Endothelial cell of umbilical vein (primary cell): ENCODE results near the gene PTCH1. TPM values are rescaled to one million over a fixed set of nuclear protein-coding genes. Genes with fewer than 3 reads are reported as not detected.

Source experiments
- BruUV-seq: library from RNA; stranded (reverse); fragments of 400-500 nt; replicated peaks from 2 replicates; lab custom pipeline; 2021; lab: Mats Ljungman, UMichigan
- CTCF ChIA-PET: fragments of 300-600, 350-600 bp; sonication (Branson Sonifier 250); formaldehyde crosslinking; loops from one replicate; lab custom pipeline; 2021; ENCODE audit warnings: antibody characterized with exemption, inconsistent platforms; lab: Charles Lee
- POLR2A ChIA-PET: fragments of 300-600, 350-600 bp; sonication (Branson Sonifier 250); formaldehyde crosslinking; loops from one replicate; lab custom pipeline; 2021; ENCODE audit warnings: antibody characterized with exemption, inconsistent platforms; lab: Charles Lee
- DNase-seq: peaks from one replicate; pipeline ENCODE4 v3.0.0-alpha.2; 2011; ENCODE audit warnings: low read depth, low spot score
- FAIRE-seq: peaks from 2 replicates; lab custom pipeline; 2011; peaks lifted over from hg19 to GRCh38; lab: Jason Lieb, UNC
- H2AFZ ChIP-seq: 2 replicates; pipeline ENCODE4 v1.6.0; 2012; ENCODE audit warnings: low read depth, low read length, control low read depth, inconsistent platforms
- H3K27ac ChIP-seq: 2 replicates; pipeline ENCODE4 v1.5.1; 2011; ENCODE audit warnings: low read depth, mild to moderate bottlenecking, control low read depth, low read length, moderate library complexity; ENCODE audit not compliant: insufficient read depth
- H3K27me3 ChIP-seq, 2 experiments: 2 replicates each; pipeline versions ENCODE4 v1.6.0 to v1.6.1; 2011; ENCODE audit warnings: low read length in 2 of 2, mixed read lengths in 1 of 2; ENCODE audit not compliant: control insufficient read depth in 2 of 2, insufficient read depth in 2 of 2
- H3K36me3 ChIP-seq, 2 experiments: 2 replicates in 1 of 2; 3 replicates in 1 of 2; pipeline ENCODE4 v1.5.1; 2011; ENCODE audit warnings: low read length in 2 of 2, mild to moderate bottlenecking in 1 of 2, moderate library complexity in 1 of 2; ENCODE audit not compliant: control insufficient read depth in 2 of 2, insufficient read depth in 2 of 2; ENCODE audit errors: extremely low read depth in 1 of 2
- H3K4me1 ChIP-seq: 3 replicates; pipeline ENCODE4 v1.5.1; 2011; ENCODE audit warnings: mild to moderate bottlenecking, low read length; ENCODE audit not compliant: control insufficient read depth, insufficient read depth; ENCODE audit errors: extremely low read depth
- H3K4me2 ChIP-seq: 2 replicates; pipeline ENCODE4 v1.6.1; 2011; ENCODE audit warnings: low read length, control low read depth, mixed read lengths; ENCODE audit not compliant: insufficient read depth
- H3K4me3 ChIP-seq, 3 experiments: fragments of 200-600 bp in 1 of 3; sonication (generic), shearing (Covaris generic) in 1 of 3; replicated peaks in 1 of 3; 2 replicates each; pipeline ENCODE4 v1.5.1; 2011 to 2016; ENCODE audit warnings: control low read depth in 3 of 3, low read length in 3 of 3, mild to moderate bottlenecking in 2 of 3, inconsistent platforms in 1 of 3, low read depth in 1 of 3, moderate library complexity in 1 of 3; ENCODE audit not compliant: insufficient read depth in 1 of 3
- H3K79me2 ChIP-seq: 2 replicates; pipeline ENCODE4 v1.6.0; 2012; ENCODE audit warnings: low read length, inconsistent platforms; ENCODE audit not compliant: control insufficient read depth, insufficient read depth
- H3K9ac ChIP-seq: replicated peaks from 2 replicates; pipeline ENCODE3; 2011; ENCODE audit warnings: low read length, control low read depth; ENCODE audit not compliant: insufficient read depth; ENCODE audit errors: extremely low read depth
- H3K9me1 ChIP-seq: replicated peaks from 3 replicates; pipeline ENCODE4 v1.6.0; 2011; ENCODE audit warnings: mild to moderate bottlenecking, low read length; ENCODE audit not compliant: control insufficient read depth, insufficient read depth; ENCODE audit errors: extremely low read depth
- H3K9me3 ChIP-seq: replicated peaks from 2 replicates; pipeline ENCODE4 v1.5.1; 2012; ENCODE audit warnings: low read length, inconsistent platforms; ENCODE audit not compliant: control insufficient read depth, insufficient read depth
- H4K20me1 ChIP-seq: replicated peaks from 2 replicates; pipeline ENCODE3; 2011; ENCODE audit warnings: mild to moderate bottlenecking, low read length; ENCODE audit not compliant: control insufficient read depth, insufficient read depth; ENCODE audit errors: extremely low read depth
- EZH2 ChIP-seq: IDR thresholded peaks from 2 replicates; pipeline ENCODE4 v1.6.1; 2012; ENCODE audit warnings: borderline replicate concordance, low read depth, mild to moderate bottlenecking, moderate library complexity, low read length, inconsistent platforms; ENCODE audit not compliant: severe bottlenecking
- FOS ChIP-seq: IDR thresholded peaks from 2 replicates; pipeline ENCODE4 v1.6.1; 2011; ENCODE audit warnings: mild to moderate bottlenecking, low read length, moderate library complexity, borderline replicate concordance; ENCODE audit not compliant: insufficient read depth
- GATA2 ChIP-seq: IDR thresholded peaks from 2 replicates; pipeline ENCODE4 v1.7.0; 2011; ENCODE audit warnings: low read depth, mild to moderate bottlenecking, moderate library complexity, mixed read lengths, low read length; ENCODE audit not compliant: insufficient read length, insufficient read depth
- JUN ChIP-seq: IDR thresholded peaks from 2 replicates; pipeline ENCODE4 v1.6.1; 2011; ENCODE audit warnings: borderline replicate concordance, low read depth; ENCODE audit not compliant: insufficient read length, insufficient read depth
- MYC ChIP-seq: IDR thresholded peaks from one replicate; pipeline ENCODE4 v1.6.1; 2011; ENCODE audit warnings: mild to moderate bottlenecking, low read depth, low read length
- POLR2A ChIP-seq: IDR thresholded peaks from 2 replicates; pipeline ENCODE4 v1.6.1; 2012; ENCODE audit warnings: low read depth, mild to moderate bottlenecking, control low read depth, low read length
- POLR2AphosphoS5 ChIP-seq: IDR thresholded peaks from 2 replicates; pipeline ENCODE4 v1.6.1; 2012; ENCODE audit warnings: low read depth, mild to moderate bottlenecking, control low read depth, low read length, moderate library complexity; ENCODE audit not compliant: insufficient read depth
- dilution Hi-C: fragments of 300-500 bp; cut with MboI; formaldehyde crosslinking; loops from one replicate; pipeline ENCODE4 v1.15.0; 2019; ENCODE audit warnings: low sequenced_read_pairs; ENCODE audit not compliant: extremely low pct_ligation_motif_present
- intact Hi-C: fragments of 100-400 bp; cut with micrococcal nuclease; formaldehyde crosslinking; loops from one replicate; pipeline ENCODE4 v1.10.0; 2022
- polyA plus RNA-seq, 4 experiments: library from polyadenylated mRNA; depleted of rRNA in 3 of 4; stranded (reverse) in 3 of 4; unstranded in 1 of 4; fragments of >200 nt; gene quantifications; 2 replicates each; pipeline versions ENCODE4 v1.2.1 to v1.2.3, GENCODE V29; 2011 to 2012; ENCODE audit warnings: missing spikeins in 1 of 4
- total RNA-seq: library from RNA; stranded (reverse); gene quantifications from 2 replicates; pipeline ENCODE4 v1.2.3, GENCODE V29; 2021
- TF ChIP-seq, protein P1 (sequence below): IDR thresholded peaks from 2 replicates; pipeline ENCODE4 v1.6.1; 2011; ENCODE audit not compliant: insufficient read depth, insufficient read length
- TF ChIP-seq, protein P2 (sequence below), 2 donors: IDR thresholded peaks; 1 replicate in 1 of 2; 2 replicates in 1 of 2; pipeline ENCODE4 v1.5.1; 2011; ENCODE audit warnings: low read length in 2 of 2, mild to moderate bottlenecking in 2 of 2, moderate library complexity in 2 of 2, control low read depth in 1 of 2, inconsistent platforms in 1 of 2, low read depth in 1 of 2; ENCODE audit not compliant: insufficient read depth in 1 of 2; ENCODE audit errors: extremely low read depth in 1 of 2

The PTCH1 gene
- total and polyA plus RNA-seq, 2 donors (not counting 3 experiments of a cell fraction or from before 2014, with no cell fraction given), result 3.9 to 12.1 TPM

DNA sequence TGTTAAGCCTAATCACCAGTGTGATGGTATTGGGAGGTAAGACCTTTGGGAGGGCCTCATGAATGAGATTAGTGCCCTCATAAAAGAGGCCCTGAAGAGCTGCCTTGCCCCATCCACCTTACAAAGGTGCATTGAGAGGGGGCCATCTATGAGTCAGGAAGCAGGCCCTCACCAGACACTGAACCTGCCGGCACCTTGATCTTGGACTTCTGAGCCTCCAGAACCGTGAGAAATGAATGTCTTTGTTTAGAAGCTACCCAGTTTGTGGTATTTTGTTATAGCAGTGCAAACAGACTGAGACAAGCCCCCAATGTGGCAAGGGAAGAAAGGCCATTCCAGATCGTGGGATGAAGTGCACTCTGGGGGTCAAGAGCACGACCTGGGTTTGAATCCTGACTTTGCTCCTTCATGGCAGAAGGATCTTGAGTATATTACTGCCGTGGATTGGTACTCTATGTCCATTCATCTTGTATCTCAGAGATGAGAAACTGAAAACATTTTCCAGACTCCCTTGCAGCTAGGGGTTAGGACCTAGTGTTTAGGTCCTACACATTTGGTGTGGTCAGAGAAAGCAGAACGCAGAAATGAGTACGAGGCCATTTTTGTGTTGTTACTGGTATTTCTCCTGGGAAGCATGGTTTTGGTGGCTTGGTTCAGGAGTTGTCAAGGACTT, 86.7 kb downstream of the PTCH1 start:
- H3K36me3 ChIP-seq, result no peaks in the 10 kb centered on the region
- H2AFZ ChIP-seq, result no peak overlapping the region
- no peak overlapping the region for H3K4me3 ChIP-seq
- dilution Hi-C loops (no loop called here), intact Hi-C loops (no loop called here)
- CTCF ChIA-PET, result no interaction called here
- POLR2A ChIA-PET, result no interaction called here
- H3K27ac ChIP-seq, result no peak overlapping the region
- FAIRE-seq (no peak), DNase-seq (no peak)
- no peak overlapping the region for H3K4me2 ChIP-seq
- H3K9me3 ChIP-seq, result no peaks in the 10 kb centered on the region
- H3K9ac ChIP-seq, result no peak overlapping the region
- H3K27me3 ChIP-seq, result no peaks in the 10 kb centered on the region
- TF ChIP-seq POLR2A (no peak), JUN (no peak)
- TF ChIP-seq, protein P1, sequence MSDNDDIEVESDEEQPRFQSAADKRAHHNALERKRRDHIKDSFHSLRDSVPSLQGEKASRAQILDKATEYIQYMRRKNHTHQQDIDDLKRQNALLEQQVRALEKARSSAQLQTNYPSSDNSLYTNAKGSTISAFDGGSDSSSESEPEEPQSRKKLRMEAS, result no peak
- H3K9me1 ChIP-seq, result no peaks in the 10 kb centered on the region
- H4K20me1 ChIP-seq, result no peaks in the 10 kb centered on the region
- BruUV-seq, result no TSS peak
- no peaks in the 10 kb centered on the region for H3K79me2 ChIP-seq
- H3K4me1 ChIP-seq, result peaks cover 9% of the 10 kb centered on the region

DNA sequence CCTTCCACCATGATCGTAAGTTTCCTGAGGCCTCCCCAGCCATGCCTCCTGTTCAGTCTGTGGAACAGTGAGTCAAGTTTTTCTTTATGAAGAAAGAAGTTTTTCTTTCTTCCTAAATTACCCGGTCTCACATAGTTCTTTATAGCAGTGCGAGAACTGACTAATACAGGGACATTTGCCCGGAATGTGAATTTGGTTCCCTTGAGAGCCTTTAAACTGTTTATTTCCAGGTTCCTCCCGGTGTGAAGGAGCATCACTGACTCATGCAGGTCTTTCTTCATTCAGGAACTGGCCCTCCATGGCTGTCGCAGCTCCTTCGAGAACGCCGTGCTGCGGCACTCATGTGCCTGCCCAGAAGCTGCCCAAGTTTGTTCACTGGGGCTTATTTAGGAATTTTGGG, 87.7 kb downstream of the PTCH1 start:
- POLR2A ChIA-PET, result no interaction called here

More for the DNA sequence above, 87.7 kb downstream of the PTCH1 start:
- Histone ChIP-seq H3K36me3 (no peaks in the 10 kb centered on the region), H3K9me1 (no peaks in the 10 kb centered on the region), H3K27ac (no peak overlapping the region), H3K4me3 (no peak overlapping the region), H3K4me1 (peaks cover 9% of the 10 kb centered on the region), H3K27me3 (no peaks in the 10 kb centered on the region), H2AFZ (no peak overlapping the region), H4K20me1 (no peaks in the 10 kb centered on the region), H3K9me3 (no peaks in the 10 kb centered on the region), H3K9ac (no peak overlapping the region), H3K4me2 (no peak overlapping the region), H3K79me2 (no peaks in the 10 kb centered on the region)
- DNase-seq (no peak), FAIRE-seq (no peak)
- no TSS peak for BruUV-seq
- dilution Hi-C loops (no loop called here), intact Hi-C loops (no loop called here)
- CTCF ChIA-PET, result no interaction called here
- TF ChIP-seq GATA2, result no peak
- no peak for TF ChIP-seq JUN
- TF ChIP-seq, protein P2, sequence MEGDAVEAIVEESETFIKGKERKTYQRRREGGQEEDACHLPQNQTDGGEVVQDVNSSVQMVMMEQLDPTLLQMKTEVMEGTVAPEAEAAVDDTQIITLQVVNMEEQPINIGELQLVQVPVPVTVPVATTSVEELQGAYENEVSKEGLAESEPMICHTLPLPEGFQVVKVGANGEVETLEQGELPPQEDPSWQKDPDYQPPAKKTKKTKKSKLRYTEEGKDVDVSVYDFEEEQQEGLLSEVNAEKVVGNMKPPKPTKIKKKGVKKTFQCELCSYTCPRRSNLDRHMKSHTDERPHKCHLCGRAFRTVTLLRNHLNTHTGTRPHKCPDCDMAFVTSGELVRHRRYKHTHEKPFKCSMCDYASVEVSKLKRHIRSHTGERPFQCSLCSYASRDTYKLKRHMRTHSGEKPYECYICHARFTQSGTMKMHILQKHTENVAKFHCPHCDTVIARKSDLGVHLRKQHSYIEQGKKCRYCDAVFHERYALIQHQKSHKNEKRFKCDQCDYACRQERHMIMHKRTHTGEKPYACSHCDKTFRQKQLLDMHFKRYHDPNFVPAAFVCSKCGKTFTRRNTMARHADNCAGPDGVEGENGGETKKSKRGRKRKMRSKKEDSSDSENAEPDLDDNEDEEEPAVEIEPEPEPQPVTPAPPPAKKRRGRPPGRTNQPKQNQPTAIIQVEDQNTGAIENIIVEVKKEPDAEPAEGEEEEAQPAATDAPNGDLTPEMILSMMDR (IDR thresholded peaks at IDR 0.05; ENCODE audit: extremely low read depth in 1 of 2, insufficient read depth in 1 of 2, low read depth in 1 of 2, low read length in 2 of 2), result no peak
- TF ChIP-seq EZH2, result no peak
- no peak for TF ChIP-seq POLR2AphosphoS5
- no peak for TF ChIP-seq FOS
- no peak for TF ChIP-seq MYC
- TF ChIP-seq, protein P1, result no peak
- no peak for TF ChIP-seq POLR2A
